Hepatocyte (in vitro differentiated cells): ENCODE data around the gene CA14. TPM values are rescaled to one million over a fixed set of nuclear protein-coding genes. Genes with fewer than 3 reads are reported as not detected.

Source experiments
- DNase-seq: peaks from one replicate; pipeline ENCODE4 v3.0.0-alpha.2; 2016; ENCODE audit warnings: low spot score
- H2AFZ ChIP-seq: fragments of 200-600 bp; sonication (generic); 2 replicates; pipeline ENCODE4 v1.6.0; 2016; ENCODE audit warnings: antibody characterized with exemption, mild to moderate bottlenecking
- H3K27ac ChIP-seq: fragments of 200-600 bp; sonication (generic); 2 replicates; pipeline ENCODE4 v1.5.1; 2016; ENCODE audit warnings: mild to moderate bottlenecking
- H3K27me3 ChIP-seq: fragments of 200-600 bp; sonication (generic); 2 replicates; pipeline ENCODE4 v1.6.1; 2016
- H3K36me3 ChIP-seq: fragments of 200-600 bp; sonication (generic); replicated peaks from 2 replicates; pipeline ENCODE4 v1.5.1; 2016; ENCODE audit warnings: low read depth; ENCODE audit not compliant: insufficient read depth
- H3K4me1 ChIP-seq: fragments of 200-600 bp; sonication (generic); 2 replicates; pipeline ENCODE4 v1.5.1; 2016; ENCODE audit warnings: mild to moderate bottlenecking, moderate library complexity; ENCODE audit not compliant: insufficient read depth
- H3K4me2 ChIP-seq: fragments of 200-600 bp; sonication (generic); 2 replicates; pipeline ENCODE4 v1.6.0; 2016
- H3K4me3 ChIP-seq: fragments of 200-600 bp; sonication (generic); 2 replicates; pipeline ENCODE4 v1.5.1; 2016; ENCODE audit warnings: mild to moderate bottlenecking
- H3K79me2 ChIP-seq: fragments of 200-600 bp; sonication (generic); 2 replicates; pipeline ENCODE4 v1.6.0; 2017; ENCODE audit warnings: mild to moderate bottlenecking
- H3K9me2 ChIP-seq: fragments of 200-600 bp; sonication (generic); replicated peaks from 2 replicates; pipeline ENCODE4 v1.6.0; 2017; ENCODE audit warnings: mild to moderate bottlenecking; ENCODE audit not compliant: insufficient read depth
- H3K9me3 ChIP-seq: fragments of 200-600 bp; sonication (generic); 2 replicates; pipeline ENCODE4 v1.5.1; 2016; ENCODE audit warnings: low read depth, mild to moderate bottlenecking
- H4K20me1 ChIP-seq: fragments of 200-600 bp; sonication (generic); 2 replicates; pipeline ENCODE4 v1.6.0; 2016; ENCODE audit warnings: mild to moderate bottlenecking; ENCODE audit not compliant: insufficient read depth, poor library complexity, severe bottlenecking
- EZH2 ChIP-seq: fragments of 200-600 bp; sonication (generic); IDR thresholded peaks from 2 replicates; pipeline ENCODE4 v1.6.1; 2016; ENCODE audit warnings: antibody characterized with exemption, mild to moderate bottlenecking, borderline replicate concordance
- EZH2phosphoT487 ChIP-seq: fragments of 200-600 bp; sonication (generic); IDR thresholded peaks from one replicate; pipeline ENCODE4 v1.6.1; 2018; ENCODE audit warnings: antibody characterized with exemption, mild to moderate bottlenecking, low read depth, moderate library complexity; ENCODE audit not compliant: unreplicated experiment, severe bottlenecking
- WGBS: methylation state at CpG from one replicate; pipeline ENCODE4 v1.1.6; 2016; ENCODE audit warnings: low lambda C conversion rate; ENCODE audit errors: missing lambda C conversion rate; 5-methylcytosine and 5-hydroxymethylcytosine counted together
- polyA plus RNA-seq: library from polyadenylated mRNA; unstranded; fragments of >200 nt; fragmentation: Nextera tagmentation; extraction: Ambion mirVana; gene quantifications from 2 replicates; pipeline ENCODE4 v1.2.1, GENCODE V29; 2016
- total RNA-seq: library from RNA; depleted of rRNA; stranded (reverse); fragments of >200 nt; gene quantifications from 2 replicates; pipeline ENCODE4 v1.2.3, GENCODE V29; 2014
- TF ChIP-seq, protein P1 (sequence below): fragments of 200-600 bp; sonication (generic); IDR thresholded peaks from 2 replicates; pipeline ENCODE4 v1.5.1; 2016; ENCODE audit warnings: antibody characterized with exemption, mild to moderate bottlenecking; ENCODE audit not compliant: poor library complexity

The CA14 gene
- total and polyA plus RNA-seq, 2 experiments from 2014 or later, result 4.6 to 7.3 TPM

DNA sequence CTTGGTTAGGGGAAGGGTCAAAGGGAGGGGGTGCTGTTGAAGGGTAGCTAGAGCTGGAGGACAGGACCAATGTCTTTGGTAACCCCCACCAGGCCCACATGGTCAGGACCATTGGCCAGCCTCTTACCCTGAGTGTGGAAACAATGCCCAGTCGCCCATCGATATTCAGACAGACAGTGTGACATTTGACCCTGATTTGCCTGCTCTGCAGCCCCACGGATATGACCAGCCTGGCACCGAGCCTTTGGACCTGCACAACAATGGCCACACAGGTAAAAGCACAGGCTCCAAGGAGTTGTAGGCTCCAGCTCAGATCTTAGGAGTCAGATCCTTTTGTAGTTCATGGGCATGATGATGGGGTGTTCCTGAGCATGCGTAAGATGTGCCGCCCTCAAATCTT lies 3.8 kb downstream of the CA14 start:
- 95% methylated on average over 6 of the region's 6 CpGs for WGBS
- TF ChIP-seq EZH2 (no peak), EZH2phosphoT487 (no peak)
- TF ChIP-seq, protein P1, sequence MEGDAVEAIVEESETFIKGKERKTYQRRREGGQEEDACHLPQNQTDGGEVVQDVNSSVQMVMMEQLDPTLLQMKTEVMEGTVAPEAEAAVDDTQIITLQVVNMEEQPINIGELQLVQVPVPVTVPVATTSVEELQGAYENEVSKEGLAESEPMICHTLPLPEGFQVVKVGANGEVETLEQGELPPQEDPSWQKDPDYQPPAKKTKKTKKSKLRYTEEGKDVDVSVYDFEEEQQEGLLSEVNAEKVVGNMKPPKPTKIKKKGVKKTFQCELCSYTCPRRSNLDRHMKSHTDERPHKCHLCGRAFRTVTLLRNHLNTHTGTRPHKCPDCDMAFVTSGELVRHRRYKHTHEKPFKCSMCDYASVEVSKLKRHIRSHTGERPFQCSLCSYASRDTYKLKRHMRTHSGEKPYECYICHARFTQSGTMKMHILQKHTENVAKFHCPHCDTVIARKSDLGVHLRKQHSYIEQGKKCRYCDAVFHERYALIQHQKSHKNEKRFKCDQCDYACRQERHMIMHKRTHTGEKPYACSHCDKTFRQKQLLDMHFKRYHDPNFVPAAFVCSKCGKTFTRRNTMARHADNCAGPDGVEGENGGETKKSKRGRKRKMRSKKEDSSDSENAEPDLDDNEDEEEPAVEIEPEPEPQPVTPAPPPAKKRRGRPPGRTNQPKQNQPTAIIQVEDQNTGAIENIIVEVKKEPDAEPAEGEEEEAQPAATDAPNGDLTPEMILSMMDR, result no peak

DNA sequence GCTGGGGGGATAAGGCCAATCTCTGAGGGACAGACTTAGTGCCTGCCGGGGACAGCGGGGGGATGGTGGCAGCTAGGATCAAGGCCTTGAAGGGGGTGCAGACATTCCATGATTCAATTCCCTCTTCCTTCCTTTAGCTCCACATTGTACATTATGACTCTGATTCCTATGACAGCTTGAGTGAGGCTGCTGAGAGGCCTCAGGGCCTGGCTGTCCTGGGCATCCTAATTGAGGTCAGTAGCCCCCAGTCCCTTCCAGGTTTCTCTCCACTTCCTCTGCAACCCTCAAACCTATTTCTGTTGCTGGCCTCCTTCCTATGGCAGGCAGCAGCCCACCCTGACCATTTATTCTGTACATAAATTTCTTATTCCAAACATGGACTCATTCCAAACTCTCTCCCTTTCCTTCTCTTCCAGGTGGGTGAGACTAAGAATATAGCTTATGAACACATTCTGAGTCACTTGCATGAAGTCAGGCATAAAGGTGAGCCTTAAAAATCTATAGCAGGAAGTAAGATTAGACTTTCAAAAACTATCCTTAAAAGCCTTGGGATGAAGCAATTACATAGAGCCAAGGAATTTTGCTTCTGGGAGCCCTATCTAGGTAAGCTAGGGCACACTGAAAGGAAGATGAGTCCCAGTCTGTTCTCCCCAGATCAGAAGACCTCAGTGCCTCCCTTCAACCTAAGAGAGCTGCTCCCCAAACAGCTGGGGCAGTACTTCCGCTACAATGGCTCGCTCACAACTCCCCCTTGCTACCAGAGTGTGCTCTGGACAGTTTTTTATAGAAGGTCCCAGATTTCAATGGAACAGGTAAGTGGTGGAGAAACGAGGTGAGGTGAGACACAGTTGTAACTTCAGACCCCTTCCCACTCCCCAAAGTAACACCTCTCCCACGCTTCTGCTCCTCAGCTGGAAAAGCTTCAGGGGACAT lies 5.1 kb downstream of the CA14 start:
- no peak for TF ChIP-seq EZH2phosphoT487
- TF ChIP-seq EZH2, result no peak
- TF ChIP-seq, protein P1, result no peak
- H3K9me2 ChIP-seq, result no peaks in the 10 kb centered on the region
- H3K27me3 ChIP-seq, result no peaks in the 10 kb centered on the region
- H3K9me3 ChIP-seq, result no peaks in the 10 kb centered on the region
- H3K36me3 ChIP-seq, result no peaks in the 10 kb centered on the region
- H3K4me2 ChIP-seq, result no peak overlapping the region
- no peak overlapping the region for H2AFZ ChIP-seq
- DNase-seq, result no peak
- peaks cover 31% of the 10 kb centered on the region for H3K4me1 ChIP-seq
- no peaks in the 10 kb centered on the region for H4K20me1 ChIP-seq
- H3K4me3 ChIP-seq, result no peak overlapping the region
- H3K79me2 ChIP-seq, result peaks cover 14% of the 10 kb centered on the region
- 87% methylated on average over 6 of the region's 6 CpGs for WGBS
- no peak overlapping the region for H3K27ac ChIP-seq

More for the DNA sequence above, 3.8 kb downstream of the CA14 start:
- no peaks in the 10 kb centered on the region for H3K9me3 ChIP-seq
- H3K9me2 ChIP-seq, result no peaks in the 10 kb centered on the region
- H2AFZ ChIP-seq, result no peak overlapping the region
- H3K79me2 ChIP-seq, result peaks cover under 1% of the 10 kb centered on the region
- H3K27me3 ChIP-seq, result no peaks in the 10 kb centered on the region
- no peaks in the 10 kb centered on the region for H4K20me1 ChIP-seq
- H3K27ac ChIP-seq, result no peak overlapping the region
- no peak overlapping the region for H3K4me3 ChIP-seq
- no peak overlapping the region for H3K4me2 ChIP-seq
- peaks cover 40% of the 10 kb centered on the region for H3K4me1 ChIP-seq
- H3K36me3 ChIP-seq, result no peaks in the 10 kb centered on the region
- no peak for DNase-seq

DNA sequence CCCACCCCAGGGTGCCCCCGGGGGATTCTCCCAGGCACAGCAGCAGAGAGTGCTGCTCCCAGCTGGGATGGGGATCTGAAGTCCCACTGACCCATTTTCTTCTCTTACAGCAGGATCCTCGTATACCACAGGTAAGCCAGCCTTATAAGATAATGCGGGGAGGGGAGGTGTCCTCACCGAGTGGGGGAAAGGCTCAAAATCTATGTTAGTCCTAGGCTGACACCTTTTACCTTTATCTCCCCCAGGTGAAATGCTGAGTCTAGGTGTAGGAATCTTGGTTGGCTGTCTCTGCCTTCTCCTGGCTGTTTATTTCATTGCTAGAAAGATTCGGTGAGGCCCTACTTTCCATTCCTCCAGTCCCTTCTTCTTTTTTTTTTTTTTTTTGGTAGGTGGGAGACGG lies 6.0 kb downstream of the CA14 start:
- TF ChIP-seq EZH2phosphoT487, result no peak
- TF ChIP-seq EZH2, result no peak
- no peaks in the 10 kb centered on the region for H3K9me2 ChIP-seq
- H3K36me3 ChIP-seq, result no peaks in the 10 kb centered on the region
- no peak overlapping the region for H3K4me3 ChIP-seq
- H3K9me3 ChIP-seq, result no peaks in the 10 kb centered on the region
- no peak for DNase-seq
- H4K20me1 ChIP-seq, result no peaks in the 10 kb centered on the region
- peaks cover 25% of the 10 kb centered on the region for H3K4me1 ChIP-seq
- H3K27me3 ChIP-seq, result no peaks in the 10 kb centered on the region
- peaks cover 22% of the 10 kb centered on the region for H3K79me2 ChIP-seq
- H3K4me2 ChIP-seq, result no peak overlapping the region
- H2AFZ ChIP-seq, result no peak overlapping the region
- 86% methylated on average over 6 of the region's 6 CpGs for WGBS
- H3K27ac ChIP-seq, result no peak overlapping the region

GRCh38 chr1:150267896-150268295 lies 10.3 kb downstream of the CA14 start:
- WGBS, result 48% methylated on average over 6 of the region's 6 CpGs
- H2AFZ ChIP-seq, result no peak overlapping the region

More at GRCh38 chr1:150267896-150268295, 10.3 kb downstream of the CA14 start:
- Histone ChIP-seq H3K79me2 (peaks cover 24% of the 10 kb centered on the region), H3K4me3 (peak overlapping the region; percentile 58), H4K20me1 (no peaks in the 10 kb centered on the region), H3K4me2 (peak overlapping the region; percentile 93), H3K27ac (peak overlapping the region; percentile 95), H3K36me3 (no peaks in the 10 kb centered on the region), H3K9me3 (no peaks in the 10 kb centered on the region), H3K9me2 (no peaks in the 10 kb centered on the region), H3K27me3 (no peaks in the 10 kb centered on the region), H3K4me1 (peaks cover 19% of the 10 kb centered on the region)
- TF ChIP-seq, protein P1, result no peak
- TF ChIP-seq EZH2phosphoT487 (no peak), EZH2 (no peak)
- no peak for DNase-seq
